ENCODE results near the gene DNASE1L2. TPM values are rescaled to one million over a fixed set of nuclear protein-coding genes. Genes with fewer than 3 reads are reported as not detected.
"Not testable (repeated sequence)": the region's sequence is repeated elsewhere in the genome, so short reads cannot be mapped to it uniquely, and the experiment has no call there.

DNASE1L2 gene
- total and polyA plus RNA-seq, 5 experiments from 2014 or later: 1.4 to 1.6 TPM; not detected in 3

DNA sequence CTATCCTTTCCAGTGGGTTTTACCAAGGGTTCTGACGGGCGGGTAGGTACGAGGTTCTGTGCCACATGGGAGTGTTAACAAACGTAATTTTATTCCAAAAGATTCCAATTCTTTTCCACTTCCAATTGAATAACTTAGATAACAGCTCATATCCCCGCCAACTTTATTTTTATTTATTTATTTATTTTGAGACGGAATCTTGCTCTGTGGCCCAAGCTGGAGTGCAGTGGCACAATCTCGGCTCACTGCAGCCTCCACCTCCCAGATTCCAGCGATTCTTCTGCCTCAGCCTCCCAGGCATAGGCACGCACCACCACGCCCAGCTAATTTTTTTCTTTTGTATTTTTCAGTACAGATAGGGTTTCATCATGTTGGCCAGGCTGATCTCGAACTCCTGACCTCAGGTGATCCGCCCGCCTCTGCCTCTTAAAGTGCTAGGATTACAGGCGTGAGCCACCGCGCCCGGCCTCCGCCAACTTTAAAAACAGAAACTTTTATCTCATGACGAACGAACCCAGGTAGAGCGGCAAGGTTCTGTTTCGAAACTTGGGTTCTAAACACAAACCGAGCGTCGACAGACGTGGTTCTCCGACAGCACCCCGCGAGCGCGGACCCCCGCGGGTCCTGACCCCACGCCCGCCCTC lies 14.5 kb downstream of the DNASE1L2 start:
- peak in 5 of 10 donors; percentile 27 to 46 (median 36) for DNase-seq
- H3K9me3 Mint-ChIP-seq: no peaks in the 10 kb centered on the region
- peak overlapping the region; percentile 82 to 90 (median 86) for H3K4me3 Mint-ChIP-seq
- H3K4me1 Mint-ChIP-seq: peaks cover 0 to 16% (median 5%) of the 10 kb centered on the region in 4 donors
- peaks cover 0 to 29% (median 12%) of the 10 kb centered on the region in 3 donors for H3K36me3 Mint-ChIP-seq
- no peak for ATAC-seq
- peaks cover 0 to 1% (median 0%) of the 10 kb centered on the region in 5 donors for H3K27me3 Mint-ChIP-seq
- POLR2A ChIA-PET: interaction anchor here (0.7 to 3.5 kb wide), 15 partner anchors 12 to 949 kb away, joined by 3 to 31 read pairs (median 5); partner anchors contain the start of genes MLST8, PGP, RNPS1 and RPS2
- peak overlapping the region; percentile 72 to 95 (median 92) for H3K27ac Mint-ChIP-seq

DNA sequence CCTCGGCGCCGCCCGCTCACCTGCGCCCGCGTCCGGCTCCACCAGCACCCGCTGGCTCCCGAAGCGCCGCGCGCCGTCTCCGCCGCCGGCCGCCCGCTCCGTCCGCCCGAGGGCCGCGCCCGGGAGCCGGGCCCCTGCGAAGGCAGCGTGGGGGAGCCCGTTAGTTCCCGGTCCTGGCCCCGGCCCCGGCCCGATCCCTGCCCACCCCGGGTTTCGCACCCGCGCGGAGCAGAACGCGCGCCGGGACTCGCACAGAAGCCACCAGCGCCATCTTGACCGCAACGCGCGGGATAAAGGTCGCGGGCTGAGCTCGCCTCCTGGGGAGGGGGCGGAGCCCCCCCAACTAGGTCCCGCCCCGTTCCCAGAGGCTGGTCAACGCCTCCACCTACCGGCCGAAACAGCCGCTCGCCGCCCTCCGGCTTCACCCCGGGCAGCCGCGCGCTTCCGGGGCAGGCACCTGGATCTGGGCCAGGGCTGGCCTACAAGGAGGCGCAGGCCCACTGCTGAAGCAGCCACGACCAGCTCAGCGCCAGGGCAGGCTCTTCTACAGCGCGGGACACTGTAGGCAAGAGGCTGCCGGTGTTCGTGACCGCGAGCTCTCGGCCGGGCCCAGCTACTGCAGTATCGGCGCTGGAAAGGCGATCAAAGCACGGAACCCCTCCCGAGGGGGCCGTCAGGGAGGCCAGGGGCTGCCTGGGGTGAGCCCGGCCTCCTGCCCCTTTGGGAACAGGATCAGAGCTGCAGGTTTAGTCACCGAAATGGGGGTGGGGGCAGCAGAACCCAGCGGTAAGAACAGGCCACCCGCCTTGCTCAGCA lies 15.3 kb downstream of the DNASE1L2 start, which contains the start of gene ECI1:
Gene ECI1, minus strand, starts transcription at position 292 of the 816 bp plus-strand sequence. Its CDS starts 21 bp downstream, at position 271.
- ATAC-seq (peak; percentile 76 to 83), DNase-seq (peak; percentile 40 to 85 (median 66))
- Mint-ChIP-seq H3K4me1 (peaks cover 0 to 16% (median 6%) of the 10 kb centered on the region in 4 donors), H3K4me3 (peak within 1 kb of the TSS; percentile 82 to 90 (median 86)), H3K9me3 (no peaks in the 10 kb centered on the region), H3K27ac (peak within 1 kb of the TSS; percentile 82 to 95 (median 92)), H3K36me3 (peaks cover 0 to 36% (median 12%) of the 10 kb centered on the region in 3 donors), H3K27me3 (peaks cover 0 to 1% (median 0%) of the 10 kb centered on the region in 5 donors)
- POLR2A ChIA-PET: interaction anchor here (0.5 to 3.5 kb wide), 21 partner anchors 11 to 286 kb away, joined by 3 to 31 read pairs (median 4); partner anchors contain the start of genes E4F1, MLST8, PGP and RNPS1

DNA sequence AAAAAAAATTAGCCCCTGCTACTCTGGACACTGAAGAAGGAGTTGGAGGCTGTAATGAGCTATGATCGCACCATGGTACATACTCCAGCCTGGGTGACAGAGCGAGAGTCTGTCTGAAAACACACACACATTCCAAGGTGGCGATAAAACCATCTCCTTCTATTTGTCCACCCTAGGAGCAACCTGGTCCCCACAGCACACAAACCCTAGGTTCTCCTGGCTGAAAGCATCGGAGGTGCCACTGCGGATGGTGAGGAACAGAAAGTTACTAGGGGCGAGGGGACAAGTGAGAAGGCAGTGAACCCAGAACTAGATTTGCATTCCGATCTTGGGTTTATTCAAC lies 16.5 kb downstream of the DNASE1L2 start:
- Mint-ChIP-seq H3K9me3 (no peaks in the 10 kb centered on the region), H3K27me3 (peaks cover 0 to 1% (median 0%) of the 10 kb centered on the region in 5 donors), H3K4me1 (peaks cover 0 to 16% (median 7%) of the 10 kb centered on the region in 4 donors), H3K36me3 (peaks cover 0 to 47% (median 13%) of the 10 kb centered on the region in 3 donors), H3K27ac (peak overlapping the region; percentile 33 to 91 (median 66)), H3K4me3 (peak overlapping the region in 6 of 10 donors; percentile 1 to 82 (median 45))
- ATAC-seq (no peak), DNase-seq (no peak)
- POLR2A ChIA-PET: interaction anchor here (0.6 to 3.5 kb wide), 6 partner anchors 9 to 269 kb away, joined by 3 to 31 read pairs (median 6); partner anchors contain the start of genes GFER, PGP and RNPS1

DNA sequence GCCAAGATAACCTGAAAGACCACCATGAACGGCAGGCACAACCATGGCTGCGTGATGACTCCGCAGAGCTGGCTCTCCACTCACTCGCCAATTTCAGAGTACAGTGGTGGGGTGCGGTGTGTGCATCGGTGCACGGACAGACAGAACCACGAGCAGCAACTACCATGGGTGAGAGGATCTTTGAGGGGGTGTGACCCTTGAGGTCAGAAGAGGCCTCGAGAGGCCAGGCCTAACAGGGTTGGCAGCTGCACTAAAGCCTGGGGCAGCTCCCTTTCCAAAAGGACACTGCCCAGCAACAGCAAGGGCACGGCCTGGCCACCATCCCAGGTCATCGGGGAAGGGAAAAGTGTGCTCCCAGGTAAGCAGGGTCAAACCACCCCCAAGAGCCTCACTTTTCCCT lies 17.0 kb downstream of the DNASE1L2 start:
- H3K4me3 Mint-ChIP-seq: peak overlapping the region in 3 of 10 donors; percentile 1 to 50 (median 40)
- H3K27ac Mint-ChIP-seq: peak overlapping the region; percentile 31 to 91 (median 66)
- no peak for DNase-seq
- H3K9me3 Mint-ChIP-seq: no peaks in the 10 kb centered on the region
- ATAC-seq: no peak
- H3K27me3 Mint-ChIP-seq: peaks cover 0 to 1% (median 0%) of the 10 kb centered on the region in 5 donors
- H3K36me3 Mint-ChIP-seq: peaks cover 0 to 53% (median 13%) of the 10 kb centered on the region in 3 donors
- H3K4me1 Mint-ChIP-seq: peaks cover 0 to 16% (median 7%) of the 10 kb centered on the region in 4 donors
- POLR2A ChIA-PET: interaction anchor here (0.6 to 1.2 kb wide), 4 partner anchors 15 to 242 kb away, joined by 3 to 6 read pairs (median 4); partner anchors contain the start of genes PGP and RNPS1

DNA sequence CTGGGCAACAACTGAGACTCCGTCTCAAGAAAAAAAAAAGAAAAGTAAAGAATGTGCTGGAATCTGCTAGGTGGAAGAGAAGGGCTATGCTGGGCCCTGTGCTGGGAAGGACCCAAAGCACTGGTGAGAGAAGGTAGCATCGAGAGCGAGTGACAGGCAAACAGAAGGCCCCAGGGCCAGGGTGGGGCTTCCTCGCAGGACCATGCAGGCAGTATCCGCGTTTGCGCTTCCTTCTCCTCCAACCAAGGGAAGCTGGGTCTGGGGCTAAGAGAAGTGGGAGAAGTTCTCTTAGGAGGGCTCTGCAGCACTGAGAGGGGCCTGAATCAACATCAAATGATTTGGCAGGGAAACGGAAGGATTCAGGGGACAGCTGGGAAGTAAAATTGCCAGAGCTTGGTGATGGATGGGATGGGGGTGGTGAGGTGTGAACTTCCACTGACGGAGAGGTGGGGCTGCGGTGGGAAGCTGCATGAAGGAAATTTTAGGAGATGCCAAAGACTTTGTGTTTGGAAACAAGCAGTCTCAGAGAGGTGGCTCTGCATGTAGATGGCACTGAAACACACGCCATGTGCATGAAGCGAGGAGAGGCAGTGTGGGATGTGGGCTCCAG lies 20.4 kb downstream of the DNASE1L2 start:
- H3K4me3 Mint-ChIP-seq: peak overlapping the region in 1 of 10 donors; percentile 15
- peaks cover 5 to 83% (median 22%) of the 10 kb centered on the region in 3 donors for H3K36me3 Mint-ChIP-seq
- POLR2A ChIA-PET: no interaction called here
- no peak for ATAC-seq
- no peaks in the 10 kb centered on the region for H3K9me3 Mint-ChIP-seq
- H3K27ac Mint-ChIP-seq: peak overlapping the region in 3 of 10 donors; percentile 56 to 71 (median 62)
- DNase-seq: no peak
- peaks cover 0 to 7% (median 2%) of the 10 kb centered on the region in 4 donors for H3K4me1 Mint-ChIP-seq
- H3K27me3 Mint-ChIP-seq: no peaks in the 10 kb centered on the region

DNA sequence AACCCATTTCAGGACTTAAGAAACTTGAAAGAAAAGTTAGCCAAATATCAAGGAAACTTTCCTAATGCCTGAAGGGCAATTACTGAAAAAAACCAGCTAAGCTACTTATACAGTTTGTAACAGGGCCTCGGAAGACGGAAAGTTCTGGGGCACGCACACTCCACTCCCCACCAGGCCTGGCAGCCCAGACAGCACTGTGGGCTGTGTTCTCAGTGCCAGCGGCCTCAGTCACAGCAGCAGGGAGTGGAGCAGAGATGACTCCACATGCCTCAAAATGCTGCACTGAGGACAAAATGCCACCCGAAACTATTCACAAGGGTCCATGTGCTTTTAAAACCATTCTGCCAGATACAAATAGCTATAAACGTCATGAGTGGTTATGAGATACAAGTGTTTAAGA lies 21.5 kb downstream of the DNASE1L2 start:
- Mint-ChIP-seq H3K4me1 (peaks cover 0 to 4% (median 1%) of the 10 kb centered on the region in 4 donors), H3K4me3 (no peak overlapping the region), H3K27me3 (no peaks in the 10 kb centered on the region), H3K36me3 (peaks cover 5 to 93% (median 26%) of the 10 kb centered on the region in 3 donors), H3K27ac (peak overlapping the region in 1 of 10 donors; percentile 35), H3K9me3 (no peaks in the 10 kb centered on the region)
- POLR2A ChIA-PET: no interaction called here
- DNase-seq: no peak
- ATAC-seq: no peak

DNA sequence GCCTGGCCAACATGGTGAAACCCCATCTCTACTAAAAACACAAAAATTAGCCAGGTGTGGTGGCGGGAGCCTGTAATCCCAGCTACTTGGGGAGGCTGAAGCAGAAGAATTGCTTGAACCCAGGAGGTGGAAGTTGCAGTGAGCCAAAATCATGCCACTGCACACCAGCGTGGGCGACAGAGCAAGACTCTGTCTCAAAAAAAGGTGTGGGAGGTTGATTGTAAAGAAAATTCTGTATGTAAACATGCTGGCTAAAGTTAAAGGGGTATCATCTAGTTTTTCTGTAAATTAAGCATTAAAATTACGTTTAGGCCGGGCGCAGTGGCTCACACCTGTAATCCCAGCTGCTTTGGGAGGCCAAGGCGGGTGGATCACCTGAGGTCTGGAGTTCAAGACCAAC lies 22.3 kb downstream of the DNASE1L2 start:
- ATAC-seq, H3K27ac Mint-ChIP-seq, H3K4me1 Mint-ChIP-seq, H3K27me3 Mint-ChIP-seq, H3K9me3 Mint-ChIP-seq, POLR2A ChIA-PET, DNase-seq, H3K4me3 Mint-ChIP-seq: not testable (repeated sequence)
- peaks cover 5 to 93% (median 22%) of the 10 kb centered on the region in 3 donors for H3K36me3 Mint-ChIP-seq

DNA sequence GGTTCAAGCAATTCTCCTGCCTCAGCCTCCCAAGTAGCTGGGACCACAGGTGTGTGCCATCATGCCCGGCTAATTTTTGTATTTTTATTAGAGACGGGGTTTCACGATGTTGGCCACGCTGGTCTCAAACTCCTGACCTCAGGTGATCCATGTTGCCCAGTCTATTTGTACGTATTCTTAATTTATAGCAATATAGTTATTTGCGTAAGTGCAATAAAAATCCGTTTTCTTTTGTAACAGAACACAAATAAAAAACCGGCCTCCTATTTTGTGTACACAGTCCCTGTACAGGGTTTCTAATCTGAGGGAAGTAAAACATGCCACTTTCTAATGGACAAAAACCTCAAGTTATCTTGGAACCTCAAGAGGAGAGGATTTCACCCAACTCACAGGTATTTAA lies 24.0 kb downstream of the DNASE1L2 start:
- H3K9me3 Mint-ChIP-seq: no peaks in the 10 kb centered on the region
- no peaks in the 10 kb centered on the region for H3K27me3 Mint-ChIP-seq
- H3K27ac Mint-ChIP-seq: no peak overlapping the region
- POLR2A ChIA-PET: interaction anchor here (1.2 kb wide), 1 partner anchor 64 kb away, joined by 3 read pairs; the partner anchor contains the start of gene CASKIN1
- no peak for ATAC-seq
- peaks cover 5 to 94% (median 20%) of the 10 kb centered on the region in 3 donors for H3K36me3 Mint-ChIP-seq
- no peak overlapping the region for H3K4me3 Mint-ChIP-seq
- no peak for DNase-seq
- peaks cover 8 to 12% (median 11%) of the 10 kb centered on the region in 4 donors for H3K4me1 Mint-ChIP-seq

DNA sequence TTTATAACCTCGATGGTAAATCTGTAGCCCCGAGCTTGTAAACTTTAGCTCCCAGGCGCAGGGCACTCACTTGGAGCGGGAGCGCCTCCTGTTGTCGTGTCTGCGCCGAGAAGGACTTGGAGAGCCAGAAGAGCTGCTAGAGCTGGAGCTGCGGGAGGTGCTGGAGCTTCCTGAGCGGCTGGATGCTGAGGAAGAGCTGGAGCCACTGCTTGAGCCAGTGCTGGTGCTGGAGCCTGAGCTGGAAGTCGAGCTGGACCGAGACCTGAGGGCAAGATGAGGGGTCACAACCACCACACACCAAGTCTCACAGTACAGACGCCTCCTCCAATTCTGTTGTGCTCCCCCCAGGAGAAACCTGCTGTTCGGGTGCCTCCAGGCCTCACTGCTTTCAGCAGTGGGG lies 26.8 kb downstream of the DNASE1L2 start:
- H3K4me3 Mint-ChIP-seq, H3K27me3 Mint-ChIP-seq, ATAC-seq, H3K9me3 Mint-ChIP-seq, DNase-seq: not testable (repeated sequence)
- peaks cover 14 to 35% (median 29%) of the 10 kb centered on the region in 4 donors for H3K4me1 Mint-ChIP-seq
- peak overlapping the region in 3 of 10 donors; percentile 22 to 53 (median 34) for H3K27ac Mint-ChIP-seq
- H3K36me3 Mint-ChIP-seq: peaks cover 5 to 79% (median 13%) of the 10 kb centered on the region in 3 donors
- POLR2A ChIA-PET: interaction anchor here (0.6 to 2.0 kb wide), 2 partner anchors 11 to 1681 kb away, joined by 5 to 6 read pairs; partner anchors contain the start of gene ECI1

DNA sequence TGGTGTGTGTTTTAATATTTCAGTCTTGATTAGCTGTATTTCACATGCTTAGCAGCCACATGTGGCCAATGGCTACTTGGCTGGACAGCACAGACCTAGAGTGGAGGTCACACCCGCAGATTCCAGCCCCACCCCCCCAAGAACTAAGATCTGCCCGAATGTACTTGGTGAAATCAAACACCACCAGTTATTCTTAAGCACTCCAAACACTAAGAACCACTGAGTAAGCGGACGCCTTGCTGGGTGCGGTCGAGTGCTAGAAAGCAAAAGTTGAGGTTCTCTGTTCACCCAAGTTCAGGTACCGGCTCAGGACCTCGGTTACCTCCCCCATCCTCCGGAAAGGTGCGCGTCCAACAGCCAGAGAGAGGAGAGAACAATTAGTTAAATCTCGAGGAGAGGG lies 30.6 kb downstream of the DNASE1L2 start:
- H3K27me3 Mint-ChIP-seq, ATAC-seq, H3K9me3 Mint-ChIP-seq: not testable (repeated sequence)
- H3K27ac Mint-ChIP-seq: peak overlapping the region; percentile 66 to 99 (median 92)
- H3K4me1 Mint-ChIP-seq: peaks cover 24 to 51% (median 44%) of the 10 kb centered on the region in 4 donors
- POLR2A ChIA-PET: interaction anchor here (1.0 kb wide), 1 partner anchor 15 kb away, joined by 3 read pairs; the partner anchor contains the start of gene ECI1
- H3K4me3 Mint-ChIP-seq: peak overlapping the region; percentile 86 to 99 (median 94)
- peak in 3 of 10 donors; percentile 23 to 37 (median 23) for DNase-seq
- H3K36me3 Mint-ChIP-seq: peaks cover 0 to 43% (median 3%) of the 10 kb centered on the region in 3 donors

DNA sequence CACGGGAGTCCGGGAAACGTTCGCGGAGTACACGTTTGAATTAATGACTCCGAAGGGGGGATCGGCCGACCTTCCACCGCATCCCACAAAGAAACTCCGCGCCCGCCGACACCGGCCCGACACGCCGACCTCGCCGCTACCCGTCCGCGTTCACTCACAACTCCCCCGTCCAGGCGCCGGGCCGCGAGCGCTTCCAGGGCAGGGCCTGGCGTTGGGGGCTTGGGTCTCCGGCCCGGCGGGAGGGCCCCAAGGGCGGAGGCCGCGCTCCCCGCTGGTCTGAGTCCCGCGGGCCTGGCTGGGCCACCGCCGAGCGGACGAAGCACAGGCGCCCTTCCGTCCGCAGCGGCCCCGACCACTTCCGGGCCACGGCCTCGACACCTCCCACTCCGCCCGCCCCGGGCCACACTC lies 31.3 kb downstream of the DNASE1L2 start:
- H3K27ac Mint-ChIP-seq: peak overlapping the region; percentile 94 to 99 (median 98)
- peak; percentile 38 to 51 for ATAC-seq
- H3K36me3 Mint-ChIP-seq: peaks cover 0 to 37% (median 0%) of the 10 kb centered on the region in 3 donors
- H3K4me1 Mint-ChIP-seq: peaks cover 24 to 51% (median 43%) of the 10 kb centered on the region in 4 donors
- POLR2A ChIA-PET: interaction anchor here (1.0 to 1.9 kb wide), 2 partner anchors 14 to 16 kb away, joined by 3 to 6 read pairs; partner anchors contain the start of gene ECI1
- peak overlapping the region; percentile 92 to 99 (median 96) for H3K4me3 Mint-ChIP-seq
- not testable (repeated sequence) for DNase-seq, H3K27me3 Mint-ChIP-seq, H3K9me3 Mint-ChIP-seq

All from naive thymus-derived CD8-positive, alpha-beta T cell (primary cell).